Skin epidermis (tissue), 12 donors: ENCODE results near the gene MAS1L.
"Not testable (repeated sequence)": the region's sequence is repeated elsewhere in the genome, so short reads cannot be mapped to it uniquely, and the experiment has no call there.

Experiments
- H3K27ac ChIP-seq, 21 experiments: fragments of 200-600 bp; sonication (generic) in 11 of 21; one replicate each; pipeline ENCODE4 v1.5.0; 2020; ENCODE audit warnings: mild to moderate bottlenecking in 3 of 21, inconsistent platforms in 2 of 21, moderate library complexity in 2 of 21
- H3K4me3 ChIP-seq, 7 experiments: fragments of 200-600 bp; sonication (generic) in 2 of 7; one replicate each; pipeline ENCODE4 v1.5.0; 2020; ENCODE audit warnings: inconsistent platforms in 2 of 7, mild to moderate bottlenecking in 2 of 7, moderate library complexity in 1 of 7

The MAS1L gene

DNA sequence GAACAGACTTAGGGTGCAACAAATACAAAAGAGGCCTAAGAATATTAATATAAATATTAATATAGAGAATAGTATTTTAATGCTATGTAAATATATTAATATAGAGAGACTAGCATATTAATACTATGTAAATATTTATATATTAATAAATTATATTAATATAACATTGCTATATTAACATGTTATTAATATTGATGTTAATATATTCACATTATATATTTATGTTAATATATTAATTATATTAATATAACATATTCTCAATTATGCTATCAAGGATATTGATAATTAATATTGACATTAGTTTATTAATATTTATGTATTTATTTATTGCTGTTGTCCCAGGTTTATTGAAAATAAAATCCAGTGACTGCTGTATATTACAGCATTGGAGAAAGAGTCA lies 1.1 kb upstream of the MAS1L start:
- Histone ChIP-seq H3K4me3 (no peak overlapping the region), H3K27ac (no peak overlapping the region)

DNA sequence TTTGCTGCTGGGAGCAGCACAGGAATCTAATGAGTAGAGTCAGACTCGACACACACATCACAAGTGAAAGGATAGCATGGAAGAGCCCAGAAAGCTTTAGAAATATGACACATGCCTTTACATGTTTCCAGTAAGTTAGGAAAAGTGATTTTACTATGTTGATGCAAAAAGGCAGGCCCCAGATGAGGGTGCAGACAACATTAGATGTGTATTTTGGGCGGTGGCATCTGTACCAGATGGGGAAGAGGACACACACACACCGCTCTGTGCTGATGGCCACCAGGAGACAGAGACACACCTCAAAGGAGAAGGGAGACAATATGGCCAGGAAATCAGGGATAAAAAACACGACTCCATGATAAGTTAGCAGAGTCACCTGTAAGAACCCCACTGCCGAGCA lies 625 bp downstream of the MAS1L start:
- Histone ChIP-seq H3K27ac (no peak overlapping the region), H3K4me3 (no peak overlapping the region)

DNA sequence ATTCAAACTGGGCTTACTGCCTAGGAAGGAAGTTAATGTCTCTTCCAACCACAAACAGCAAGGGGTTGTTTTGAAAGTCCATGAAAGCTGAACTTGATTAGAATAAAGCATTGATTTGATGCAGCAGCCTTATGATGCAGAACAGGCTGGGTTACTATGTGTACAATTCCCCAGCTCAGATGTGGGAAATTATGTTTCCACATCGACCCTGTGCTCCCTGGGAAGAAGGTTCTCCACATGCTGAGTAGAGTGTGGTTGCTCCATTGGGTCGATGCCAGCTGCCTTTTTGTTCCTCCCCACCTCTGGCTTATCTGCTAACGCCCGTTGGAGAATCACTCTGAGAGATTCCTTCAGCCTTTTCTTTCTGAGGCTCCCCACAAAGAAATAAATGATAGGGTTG lies 1.2 kb downstream of the MAS1L start:
- Histone ChIP-seq H3K27ac (no peak overlapping the region), H3K4me3 (no peak overlapping the region)

DNA sequence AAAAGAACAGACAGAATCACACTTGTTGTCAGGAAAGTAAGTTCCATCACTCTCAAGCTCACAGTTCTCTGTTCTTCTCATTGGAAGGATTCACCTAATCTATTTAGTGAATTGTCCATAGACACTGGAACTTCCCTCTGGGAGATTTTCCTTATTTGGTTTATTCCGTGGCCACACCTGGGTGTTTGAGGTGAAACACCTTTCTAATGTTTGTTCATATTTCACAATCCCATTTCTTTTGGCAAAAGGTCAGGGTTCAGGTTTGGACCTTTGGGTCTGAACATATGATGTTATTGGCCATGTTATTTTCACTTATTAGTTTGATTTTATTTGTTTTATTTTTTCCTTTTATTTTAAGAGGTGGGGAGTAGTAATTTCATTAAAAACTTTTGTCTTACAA lies 4.0 kb downstream of the MAS1L start:
- Histone ChIP-seq H3K27ac (no peak overlapping the region), H3K4me3 (no peak overlapping the region)

DNA sequence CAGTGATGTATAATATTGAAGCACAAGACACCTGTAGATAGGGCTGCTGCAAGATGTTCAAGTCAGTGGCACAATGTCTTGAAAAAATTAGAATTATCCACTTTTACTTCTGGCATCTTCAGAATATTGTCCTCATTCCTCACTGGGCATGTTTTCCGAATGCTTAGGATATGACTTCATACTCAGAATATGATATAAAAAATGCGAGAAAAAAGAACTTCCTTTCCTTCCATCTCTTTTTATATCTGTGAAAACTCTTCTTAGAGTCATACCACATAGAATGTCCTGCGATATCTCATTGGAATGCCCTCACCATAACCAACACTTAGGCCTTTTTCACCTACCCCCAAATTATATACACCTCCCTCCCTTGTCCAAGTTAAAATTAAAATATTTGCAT lies 4.6 kb downstream of the MAS1L start:
- Histone ChIP-seq H3K4me3 (no peak overlapping the region), H3K27ac (no peak overlapping the region)

DNA sequence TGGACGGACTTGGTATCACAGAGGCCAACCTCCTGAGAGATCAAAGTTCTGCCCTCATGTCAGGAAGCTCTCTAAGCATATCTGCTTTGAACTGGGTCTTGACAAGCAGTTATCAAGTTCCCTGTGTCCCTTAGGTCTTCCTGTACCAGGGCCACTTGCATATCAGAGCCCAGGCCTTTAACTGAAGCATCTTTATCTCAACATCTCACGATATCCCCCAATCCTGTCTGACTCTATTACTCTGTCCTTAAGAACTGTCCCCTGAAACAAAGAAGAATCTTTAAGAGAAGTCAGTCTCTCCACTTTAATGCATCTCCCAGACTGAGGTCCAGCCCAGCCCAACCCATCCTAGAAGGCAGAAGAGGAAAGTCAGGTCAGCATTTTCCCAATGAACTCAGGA lies 8.2 kb downstream of the MAS1L start:
- Histone ChIP-seq H3K4me3 (no peak overlapping the region), H3K27ac (no peak overlapping the region)

DNA sequence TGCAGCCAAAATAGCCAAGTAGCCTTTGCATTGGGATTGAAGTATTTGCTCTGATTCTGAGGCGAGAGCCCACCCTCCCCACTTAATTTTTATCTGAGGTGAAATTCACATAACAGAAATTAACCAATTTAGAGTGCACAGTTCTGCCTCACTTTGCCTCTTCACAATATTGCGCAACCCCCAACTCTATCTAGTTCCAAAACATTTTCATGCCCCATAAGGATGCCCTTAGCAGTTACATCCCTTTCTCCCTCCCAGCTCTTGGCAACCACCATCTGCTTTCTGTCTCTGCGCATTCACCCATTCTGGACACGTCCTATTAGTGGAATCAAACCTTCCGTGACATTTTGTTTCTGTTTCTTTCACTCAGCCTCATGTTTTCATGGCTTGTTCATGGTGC lies 9.0 kb downstream of the MAS1L start:
- no peak overlapping the region for H3K4me3 ChIP-seq
- no peak overlapping the region for H3K27ac ChIP-seq

DNA sequence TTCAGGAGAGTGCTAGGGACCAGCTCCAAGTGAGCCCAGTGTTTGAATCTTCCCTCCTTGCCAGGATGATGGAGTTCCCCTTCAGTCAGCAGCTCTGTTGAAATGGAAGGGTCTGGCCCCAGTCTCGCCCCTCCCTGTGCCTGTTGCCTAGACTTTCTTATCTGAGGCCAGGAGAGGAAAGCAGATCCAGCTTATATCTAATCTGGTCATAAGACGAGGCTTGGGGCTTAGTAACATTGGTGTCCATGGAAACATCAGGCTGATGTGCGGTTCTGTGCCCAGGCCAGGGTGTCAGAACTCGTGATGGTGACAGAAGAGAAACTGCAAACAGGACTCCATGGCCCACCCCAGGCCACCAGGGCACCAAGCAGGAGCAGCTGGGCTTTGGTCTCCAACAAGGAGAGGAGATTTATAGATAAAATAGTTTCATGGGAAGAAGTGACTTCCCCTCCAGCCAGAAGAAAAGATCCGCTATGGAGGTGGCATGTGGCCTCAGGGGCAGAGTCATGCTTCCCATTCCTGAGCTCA lies 9.8 kb downstream of the MAS1L start:
- H3K27ac ChIP-seq, result no peak overlapping the region
- H3K4me3 ChIP-seq, result no peak overlapping the region

DNA sequence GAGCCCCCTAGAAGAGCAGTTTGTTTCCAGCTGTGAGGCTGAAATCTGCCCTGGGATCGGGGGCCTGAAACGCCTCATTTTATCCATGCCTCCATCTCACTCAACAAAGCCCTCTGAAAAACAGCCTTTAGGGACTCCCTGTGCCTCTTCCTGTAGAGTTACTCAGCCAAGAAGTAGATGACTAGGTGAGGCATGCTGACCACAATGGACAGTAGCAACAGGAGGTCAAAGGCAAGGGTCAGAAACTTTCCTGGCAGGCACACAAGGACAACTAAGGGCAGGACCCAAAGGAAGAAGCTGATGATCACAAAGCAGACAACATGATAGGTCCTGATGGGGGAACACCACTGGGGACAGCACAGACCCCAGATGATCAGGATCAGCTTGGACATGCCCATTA lies 12.8 kb downstream of the MAS1L start:
- no peak overlapping the region for H3K27ac ChIP-seq
- no peak overlapping the region for H3K4me3 ChIP-seq

DNA sequence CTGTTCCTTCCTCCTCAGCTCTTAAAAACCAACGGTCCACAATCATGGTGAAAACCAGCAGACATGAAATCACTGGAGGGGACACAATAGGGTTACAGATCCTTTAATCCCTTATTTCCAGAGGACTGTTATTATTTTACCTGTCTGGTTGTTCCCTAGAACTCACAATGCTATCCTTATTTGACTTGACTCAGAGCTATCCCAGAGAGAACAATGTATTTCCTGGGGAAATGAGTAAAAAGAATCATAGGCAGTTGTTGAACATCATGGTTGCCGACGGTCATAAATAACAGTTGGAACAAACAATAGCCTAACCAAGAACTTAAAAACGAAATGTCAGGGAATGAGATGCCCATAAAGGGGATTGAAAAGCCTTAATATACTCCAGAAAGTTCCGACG lies 21.5 kb downstream of the MAS1L start:
- Histone ChIP-seq H3K4me3 (no peak overlapping the region), H3K27ac (no peak overlapping the region)

DNA sequence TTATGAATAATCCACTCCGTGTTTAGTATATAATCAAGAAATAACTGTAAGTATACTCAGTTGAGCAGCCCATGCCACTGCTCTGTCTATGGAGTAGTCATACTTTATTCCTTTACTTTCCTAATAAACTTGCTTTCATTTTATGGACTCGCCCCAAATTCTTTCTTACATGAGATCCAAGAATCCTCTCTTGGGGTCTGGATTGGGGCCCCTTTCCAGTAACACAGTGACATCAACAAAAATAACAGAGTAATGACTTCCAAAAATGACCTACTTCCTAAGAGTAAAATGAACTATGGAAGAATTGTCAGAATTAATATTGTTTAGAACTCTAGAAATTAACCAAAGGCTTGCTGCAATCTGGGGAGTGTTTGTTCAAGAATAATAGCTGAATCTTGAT lies 22.0 kb downstream of the MAS1L start:
- Histone ChIP-seq H3K27ac (no peak overlapping the region), H3K4me3 (no peak overlapping the region)

DNA sequence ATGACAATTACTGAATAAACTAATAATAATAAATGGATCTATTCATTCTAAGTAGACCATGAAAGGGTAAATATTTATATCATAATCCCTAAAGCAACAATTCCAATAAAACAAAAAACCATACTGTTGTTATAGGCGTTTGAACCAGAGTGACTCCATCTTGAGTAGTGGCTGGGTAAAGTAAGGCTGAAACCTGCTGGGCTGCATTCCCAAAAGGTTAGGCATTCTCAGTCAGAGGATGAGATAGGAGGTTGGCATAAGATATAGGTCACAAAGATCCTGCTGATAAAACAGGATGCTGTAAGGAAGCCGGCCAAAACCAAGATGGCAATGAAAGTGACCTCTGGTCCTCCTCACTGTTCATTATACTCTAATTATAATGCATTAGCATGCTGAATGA lies 22.5 kb downstream of the MAS1L start:
- no peak overlapping the region for H3K4me3 ChIP-seq

DNA sequence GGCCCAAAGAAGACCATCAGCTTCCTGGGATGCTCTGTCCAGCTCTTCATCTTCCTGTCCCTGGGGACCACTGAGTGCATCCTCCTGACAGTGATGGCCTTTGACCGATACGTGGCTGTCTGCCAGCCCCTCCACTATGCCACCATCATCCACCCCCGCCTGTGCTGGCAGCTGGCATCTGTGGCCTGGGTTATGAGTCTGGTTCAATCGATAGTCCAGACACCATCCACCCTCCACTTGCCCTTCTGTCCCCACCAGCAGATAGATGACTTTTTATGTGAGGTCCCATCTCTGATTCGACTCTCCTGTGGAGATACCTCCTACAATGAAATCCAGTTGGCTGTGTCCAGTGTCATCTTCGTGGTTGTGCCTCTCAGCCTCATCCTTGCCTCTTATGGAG lies 25.7 kb downstream of the MAS1L start:
- no peak overlapping the region for H3K27ac ChIP-seq
- H3K4me3 ChIP-seq, result no peak overlapping the region

More for the DNA sequence above, 22.5 kb downstream of the MAS1L start:
- no peak overlapping the region for H3K27ac ChIP-seq

DNA sequence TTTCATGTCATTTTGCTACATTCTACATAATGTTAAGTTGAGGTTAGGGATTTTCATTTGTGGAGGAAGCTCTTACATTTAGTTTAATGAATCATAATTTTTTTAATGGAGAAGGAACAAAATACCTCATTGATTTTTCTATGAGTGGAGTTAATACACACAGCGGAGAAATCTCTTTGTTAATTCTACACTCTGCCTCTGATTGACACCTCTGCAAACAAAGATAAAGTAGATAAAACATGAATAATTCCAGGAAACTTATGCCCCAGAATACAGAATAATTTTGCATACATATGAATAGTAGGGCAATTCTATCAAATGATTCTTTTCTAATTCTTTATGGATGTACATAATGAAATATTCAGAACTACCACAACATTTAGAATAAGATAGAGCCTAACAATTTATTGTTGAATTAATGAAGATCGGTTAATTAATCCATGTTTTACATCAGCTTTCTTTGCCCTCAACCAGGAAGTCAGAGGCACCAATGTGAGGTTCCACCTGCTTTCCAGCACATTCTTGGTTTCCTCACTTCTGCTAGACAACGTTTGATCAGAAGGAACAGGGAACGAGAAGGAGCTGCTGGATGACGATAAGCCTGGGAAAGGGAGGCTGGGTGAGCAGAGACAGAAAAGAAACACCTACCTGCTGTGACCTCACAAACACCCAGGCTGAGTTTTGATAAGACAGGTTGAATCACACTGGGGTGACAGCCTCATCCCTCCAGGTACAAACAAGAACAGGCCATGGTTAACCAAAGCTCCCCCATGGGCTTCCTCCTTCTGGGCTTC lies 26.5 kb downstream of the MAS1L start:
- H3K4me3 ChIP-seq, result no peak overlapping the region
- H3K27ac ChIP-seq, result no peak overlapping the region

DNA sequence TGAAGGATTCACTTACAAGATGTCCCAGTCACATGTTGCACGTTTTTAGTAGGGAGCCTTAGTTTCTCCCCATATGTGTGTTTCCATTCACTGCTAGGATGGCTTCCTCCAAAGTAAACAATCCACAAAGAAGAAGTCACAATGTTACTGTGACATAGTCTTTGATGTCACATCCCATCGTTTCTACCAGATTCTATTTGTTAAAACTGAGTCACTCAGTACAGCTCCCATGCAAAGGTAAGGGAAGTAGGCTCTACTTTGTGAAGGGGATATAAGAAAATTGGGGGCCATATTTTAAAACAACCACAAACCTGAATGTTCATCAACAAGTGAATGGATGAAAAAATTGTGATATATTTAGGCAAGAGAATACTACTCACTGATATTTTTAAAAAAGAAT lies 30.8 kb downstream of the MAS1L start, which contains the start of the genes OR11A1 and OR2H1:
Gene OR11A1 (minus strand): TSS at position 101 of the 400 bp plus-strand sequence. CDS start 29,430 bp downstream, outside the sequence.
Gene OR2H1 (plus strand): TSS at position 185 of the 400 bp plus-strand sequence. CDS start 4,615 bp downstream, outside the sequence.
- Histone ChIP-seq H3K4me3 (no peak within 1 kb of the TSS), H3K27ac (no peak within 1 kb of the TSS)

DNA sequence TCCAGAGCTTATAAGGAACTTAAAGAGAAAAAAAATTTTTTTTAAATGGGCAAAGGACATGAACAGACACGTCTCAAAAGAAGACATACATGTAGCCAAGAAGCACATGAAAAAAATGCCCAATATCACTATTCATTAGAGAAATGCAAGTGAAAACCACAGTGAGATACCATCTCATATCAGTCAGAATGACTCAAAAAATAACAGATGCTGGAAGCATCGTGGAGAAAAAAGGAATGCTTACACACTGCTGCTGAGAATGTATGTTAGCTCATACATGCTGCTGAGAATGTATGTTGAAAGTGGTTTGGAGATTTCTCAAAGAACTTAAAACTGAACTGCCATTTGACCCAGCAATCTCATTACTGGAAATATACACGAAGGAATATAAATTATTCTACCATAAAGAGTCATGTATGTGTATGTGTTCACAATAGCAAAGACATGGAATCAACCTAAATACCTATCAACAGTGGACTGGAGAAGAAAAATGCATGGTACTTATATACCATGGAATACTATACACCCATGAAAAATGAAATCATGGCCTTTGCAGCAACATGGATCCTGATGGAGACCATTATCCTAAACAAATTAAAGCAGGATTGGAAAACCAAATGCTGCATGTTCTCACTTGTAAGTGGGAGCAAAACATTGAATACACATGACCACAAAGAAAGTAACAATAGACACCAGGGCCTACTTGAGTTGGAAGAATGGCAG lies 36.1 kb downstream of the MAS1L start:
- Histone ChIP-seq H3K4me3 (no peak overlapping the region), H3K27ac (no peak overlapping the region)

DNA sequence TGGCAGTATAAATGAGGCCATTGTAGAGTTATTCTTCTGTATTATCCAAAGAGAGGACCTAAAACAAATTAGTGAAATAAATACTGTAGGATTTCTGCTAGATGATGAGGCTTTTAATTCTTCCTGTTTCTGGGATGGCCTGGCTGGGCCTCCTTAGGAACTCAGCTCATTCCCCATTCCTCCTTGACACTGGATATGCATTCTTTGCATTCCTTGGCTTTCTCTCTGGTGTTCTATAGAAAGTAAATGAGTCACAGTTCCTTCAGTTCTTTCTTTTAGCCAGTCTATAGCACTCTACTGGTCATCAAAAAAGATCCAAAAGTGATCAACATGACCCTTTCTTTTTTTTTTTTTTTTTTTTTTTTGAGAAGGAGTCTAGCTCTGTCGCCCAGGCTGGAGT lies 40.1 kb downstream of the MAS1L start:
- no peak overlapping the region for H3K4me3 ChIP-seq

DNA sequence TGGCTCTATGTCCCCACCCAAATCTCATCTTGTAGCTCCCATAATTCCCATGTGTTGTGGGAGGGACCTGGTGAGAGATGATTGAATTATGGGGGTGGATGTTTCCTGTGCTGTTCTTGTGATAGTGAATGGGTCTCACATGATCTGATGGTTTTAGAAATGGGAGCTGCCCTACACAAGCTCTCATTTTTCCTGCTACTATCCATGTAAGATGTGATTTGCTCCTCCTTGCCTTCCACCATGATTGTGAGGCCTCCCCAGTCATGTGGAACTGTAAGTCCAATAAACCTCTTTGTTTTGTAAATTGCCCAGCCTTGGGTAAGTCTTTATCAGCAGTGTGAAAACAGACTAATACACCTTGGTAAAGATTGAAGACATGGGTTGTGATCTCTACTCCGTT lies 43.7 kb downstream of the MAS1L start:
- H3K27ac ChIP-seq, H3K4me3 ChIP-seq: not testable (repeated sequence)

More for the DNA sequence above, 40.1 kb downstream of the MAS1L start:
- H3K27ac ChIP-seq, result no peak overlapping the region

DNA sequence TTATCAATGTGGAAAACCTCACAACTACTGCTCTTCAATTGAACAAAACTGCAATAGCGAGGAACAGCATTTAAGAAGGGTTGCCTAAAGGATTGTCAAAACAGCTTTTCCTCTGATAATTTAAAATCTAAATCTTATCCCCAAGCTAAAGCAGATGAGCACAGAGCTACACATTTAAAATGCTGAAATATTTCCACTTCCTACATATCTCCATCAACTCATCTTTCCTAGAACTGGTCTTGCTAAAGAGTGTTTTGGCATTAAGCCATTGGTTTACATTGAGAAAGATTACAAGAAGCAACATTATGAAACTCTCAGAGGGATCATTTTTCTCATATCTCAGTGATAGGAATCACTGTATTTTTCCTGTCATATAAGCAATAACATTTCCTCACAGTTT lies 45.0 kb downstream of the MAS1L start:
- H3K27ac ChIP-seq, result no peak overlapping the region
- no peak overlapping the region for H3K4me3 ChIP-seq

DNA sequence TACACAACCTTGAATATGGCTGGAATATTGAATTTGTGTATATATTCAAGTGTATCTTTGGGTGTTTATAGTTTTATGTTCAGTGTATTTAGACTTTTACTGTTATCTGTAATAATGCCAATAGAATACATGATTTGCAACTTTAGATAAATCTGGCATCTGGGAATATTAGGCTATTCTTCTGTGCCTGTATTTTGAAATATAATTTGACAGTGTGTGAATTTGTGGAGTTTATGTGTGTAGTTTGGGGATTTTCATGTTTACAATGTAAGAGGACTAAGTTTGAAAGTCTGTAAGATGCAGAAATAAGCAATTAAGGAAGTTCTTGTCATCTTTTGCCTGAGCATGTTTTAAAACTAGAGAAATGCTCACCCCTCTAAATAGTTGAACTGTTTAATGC lies 48.8 kb downstream of the MAS1L start, which contains the start of gene OR10C1:
Gene OR10C1 (plus strand): TSS at position 301 of the 400 bp plus-strand sequence. CDS start 710 bp downstream, outside the sequence.
- H3K27ac ChIP-seq, result no peak within 1 kb of the TSS

DNA sequence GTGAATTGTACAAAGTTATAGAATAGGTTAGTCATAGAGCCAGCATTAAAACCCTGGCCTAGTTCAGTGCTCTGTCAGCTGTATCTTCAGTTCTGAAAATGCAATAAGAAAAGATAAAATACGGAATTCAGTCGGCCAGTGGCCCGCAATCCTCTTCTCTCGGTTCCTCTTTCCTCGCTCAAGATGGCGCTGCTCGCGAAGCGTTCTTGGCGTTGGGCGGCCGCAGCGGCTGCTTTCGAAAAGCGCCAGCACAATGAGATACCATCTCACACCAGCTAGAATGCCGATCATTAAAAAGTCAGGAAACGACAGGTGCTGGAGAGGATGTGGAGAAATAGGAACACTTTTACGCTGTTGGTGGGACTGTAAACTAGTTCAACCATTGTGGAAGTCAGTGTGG lies 51.0 kb downstream of the MAS1L start:
- not testable (repeated sequence) for H3K27ac ChIP-seq, H3K4me3 ChIP-seq

More for the DNA sequence above, 48.8 kb downstream of the MAS1L start, which contains the start of gene OR10C1:
- H3K4me3 ChIP-seq, result no peak within 1 kb of the TSS
